ENCODE results near the gene SLC10A6. TPM values are rescaled to one million over a fixed set of nuclear protein-coding genes. Genes with fewer than 3 reads are reported as not detected.

SLC10A6 gene
- total and polyA plus RNA-seq, 9 of the 15 experiments (the other 6 are each of a cell fraction or from before 2014, with no cell fraction given) = not detected

- ChIA-PET POLR2A (no interaction called here), CTCF (ENCODE audit: low intra/inter-chr PET ratio) (no interaction called here)
- no peak overlapping the region for H3K9ac ChIP-seq (ENCODE audit: insufficient read depth in 1 of 2, low read depth in 2 of 2, low read length in 2 of 2)
- no peak overlapping the region for H3K4me2 ChIP-seq (ENCODE audit: insufficient read depth, low read length)
- 0% methylated on average over 2 of the region's 2 CpGs for WGBS (ENCODE audit: insufficient coverage, low coverage, missing lambda C conversion rate)
- BruUV-seq (replicated peaks) = no TSS peak
- no peaks in the 10 kb centered on the region for H3K4me1 ChIP-seq (replicated peaks in 1 of 2; ENCODE audit: control insufficient read depth in 2 of 2, insufficient read depth in 2 of 2, low read length in 2 of 2)
- H3K9me3 ChIP-seq (replicated peaks; ENCODE audit: control insufficient read depth, insufficient read depth, low read depth, low read length) = peaks cover 4% of the 10 kb centered on the region; the same call in 1 of the 2 replicates
- H3K36me3 ChIP-seq (ENCODE audit: control insufficient read depth, insufficient read depth, low read length) = no peaks in the 10 kb centered on the region
- H3K79me2 ChIP-seq (ENCODE audit: control insufficient read depth, insufficient read depth, low read length) = no peaks in the 10 kb centered on the region
- intact Hi-C loops (cut with micrococcal nuclease) = no loop called here
- no peak overlapping the region for H3K4me3 ChIP-seq
- FAIRE-seq (no peak), ATAC-seq (no peak), DNase-seq (ENCODE audit: extremely low read depth in 1 of 4, low spot score in 3 of 4) (no peak)
- H3K27me3 ChIP-seq (ENCODE audit: control insufficient read depth in 2 of 2, insufficient read depth in 2 of 2, low read length in 2 of 2) = peaks cover 3% of the 10 kb centered on the region in 2 experiments; a peak in 1 of 5 replicates
- no peak overlapping the region for H3K27ac ChIP-seq (ENCODE audit: extremely low read depth, low read depth, low read length)
- no peak overlapping the region for H2AFZ ChIP-seq (ENCODE audit: low read depth, low read length)
- H3K9me1 ChIP-seq (ENCODE audit: control insufficient read depth, insufficient read depth, low read length) = no peaks in the 10 kb centered on the region
- in situ Hi-C loops (cut with MboI) = no loop called here
- TF ChIP-seq BCLAF1 (IDR thresholded peaks at IDR 0.05; ENCODE audit: borderline replicate concordance in 1 of 2, control insufficient read depth in 1 of 2, low read depth in 2 of 2, low read length in 1 of 2) (no peak), COPS2 (conservative IDR thresholded peaks at IDR 0.05) (no peak), SMARCC2 (IDR thresholded peaks at IDR 0.05; ENCODE audit: low read depth) (no peak), ZNF12 (CRISPR knock-in tag; IDR thresholded peaks at IDR 0.05) (no peak), USF1 (CRISPR knock-in tag; IDR thresholded peaks at IDR 0.05) (no peak), RBBP5 (IDR thresholded peaks at IDR 0.05; ENCODE audit: borderline replicate concordance, insufficient read depth, low read length, poor library complexity, severe bottlenecking) (no peak), ZNF589 (CRISPR knock-in tag; IDR thresholded peaks at IDR 0.05; ENCODE audit: low read depth) (no peak)
- H4K20me1 ChIP-seq (replicated peaks; ENCODE audit: control insufficient read depth, insufficient read depth, low read length) = no peaks in the 10 kb centered on the region
Observed at GRCh38 chr4:86878640-86879039, 29.5 kb upstream of the SLC10A6 start.
